Mesendoderm (in vitro differentiated cells): ENCODE results near the gene CTRB2.

Experiments
- DNase-seq: peaks from one replicate; pipeline ENCODE4 v3.0.0; 2013
- H2AK5ac ChIP-seq: 2 replicates; pipeline ENCODE4 v1.6.1; 2013; ENCODE audit warnings: low read length, inconsistent platforms
- H2BK120ac ChIP-seq: 2 replicates; pipeline ENCODE4 v1.6.1; 2013; ENCODE audit warnings: low read depth, mild to moderate bottlenecking, low read length, moderate library complexity, mixed read lengths
- H2BK15ac ChIP-seq: replicated peaks from 2 replicates; pipeline ENCODE4 v1.6.1; 2013; ENCODE audit warnings: low read depth, mild to moderate bottlenecking, moderate library complexity
- H2BK5ac ChIP-seq: 2 replicates; pipeline ENCODE4 v1.6.1; 2013; ENCODE audit warnings: low read length, inconsistent platforms
- H3K18ac ChIP-seq: 2 replicates; pipeline ENCODE4 v1.6.1; 2013; ENCODE audit warnings: mild to moderate bottlenecking, low read length, mixed read lengths
- H3K23ac ChIP-seq: one replicate; pipeline ENCODE4 v1.6.1; 2013; ENCODE audit warnings: low read length
- H3K27ac ChIP-seq: 2 replicates; pipeline ENCODE4 v1.5.1; 2013; ENCODE audit warnings: low read depth, mild to moderate bottlenecking, inconsistent platforms, low read length, moderate library complexity
- H3K27me3 ChIP-seq: 2 replicates; pipeline ENCODE4 v1.6.1; 2013; ENCODE audit warnings: low read length, control low read depth, mild to moderate bottlenecking, inconsistent platforms; ENCODE audit not compliant: insufficient read depth, poor library complexity
- H3K36me3 ChIP-seq: 2 replicates; pipeline ENCODE4 v1.6.1; 2013; ENCODE audit warnings: low read length, inconsistent platforms; ENCODE audit not compliant: control insufficient read depth, insufficient read depth
- H3K4ac ChIP-seq: one replicate; pipeline ENCODE4 v1.6.1; 2013; ENCODE audit warnings: low read depth, mild to moderate bottlenecking, low read length, moderate library complexity
- H3K4me1 ChIP-seq: 2 replicates; pipeline ENCODE4 v1.6.1; 2013; ENCODE audit warnings: low read depth, low read length, inconsistent platforms; ENCODE audit not compliant: control insufficient read depth
- H3K4me2 ChIP-seq: 2 replicates; pipeline ENCODE4 v1.6.1; 2013; ENCODE audit warnings: low read length
- H3K4me3 ChIP-seq: 2 replicates; pipeline ENCODE4 v1.5.1; 2013; ENCODE audit warnings: mild to moderate bottlenecking, low read length
- H3K56ac ChIP-seq: one replicate; pipeline ENCODE4 v1.6.1; 2013; ENCODE audit warnings: low read length
- H3K79me1 ChIP-seq: 2 replicates; pipeline ENCODE4 v1.6.1; 2013; ENCODE audit warnings: low read length, inconsistent platforms
- H3K79me2 ChIP-seq: 2 replicates; pipeline ENCODE4 v1.6.1; 2013; ENCODE audit warnings: mild to moderate bottlenecking, low read length; ENCODE audit not compliant: control insufficient read depth, insufficient read depth
- H3K9ac ChIP-seq: 2 replicates; pipeline ENCODE4 v1.6.1; 2013; ENCODE audit warnings: low read length, inconsistent platforms
- H4K5ac ChIP-seq: one replicate; pipeline ENCODE4 v1.6.1; 2013; ENCODE audit warnings: low read length
- H4K8ac ChIP-seq: one replicate; pipeline ENCODE4 v1.6.1; 2013; ENCODE audit warnings: low read depth, mild to moderate bottlenecking, control low read depth, low read length, moderate library complexity
- WGBS: extraction: QIAGEN DNeasy Blood & Tissue Kit; methylation state at CpG from one replicate; pipeline ENCODE4 v1.1.7; 2013; ENCODE audit warnings: low lambda C conversion rate, missing lambda C conversion rate; ENCODE audit not compliant: insufficient coverage; ENCODE audit errors: extremely low coverage; 5-methylcytosine and 5-hydroxymethylcytosine counted together

CTRB2 gene

GRCh38 chr16:75203667-75204409, 3.1 kb downstream of the CTRB2 start:
- no peak overlapping the region for H2BK5ac ChIP-seq
- no peak overlapping the region for H4K5ac ChIP-seq
- no peaks in the 10 kb centered on the region for H3K27me3 ChIP-seq
- H3K79me2 ChIP-seq = no peaks in the 10 kb centered on the region
- peak overlapping the region; percentile 72 for H3K4ac ChIP-seq
- no peak overlapping the region for H3K4me2 ChIP-seq
- H3K9ac ChIP-seq = no peak overlapping the region
- H3K27ac ChIP-seq = no peak overlapping the region
- peak overlapping the region; percentile 42 for H3K56ac ChIP-seq
- H2BK120ac ChIP-seq = no peak overlapping the region
- peak overlapping the region; percentile 45 for H3K23ac ChIP-seq
- H2AK5ac ChIP-seq = no peak overlapping the region
- H3K79me1 ChIP-seq = no peaks in the 10 kb centered on the region
- WGBS = no CpG with 5 or more reads among the region's 13 CpGs
- no peak overlapping the region for H2BK15ac ChIP-seq
- H3K36me3 ChIP-seq = no peaks in the 10 kb centered on the region
- peaks cover 4% of the 10 kb centered on the region for H3K4me1 ChIP-seq
- H4K8ac ChIP-seq = no peak overlapping the region
- no peak overlapping the region for H3K4me3 ChIP-seq
- DNase-seq = peak; percentile 72
- H3K18ac ChIP-seq = no peak overlapping the region

GRCh38 chr16:75203096-75203495, 3.9 kb downstream of the CTRB2 start:
- Histone ChIP-seq H3K56ac (peak overlapping the region; percentile 42), H3K4me1 (peaks cover 5% of the 10 kb centered on the region), H3K18ac (no peak overlapping the region), H3K27ac (no peak overlapping the region), H3K79me2 (no peaks in the 10 kb centered on the region), H3K27me3 (no peaks in the 10 kb centered on the region), H3K4me2 (no peak overlapping the region), H3K4me3 (no peak overlapping the region), H2BK15ac (no peak overlapping the region), H3K36me3 (no peaks in the 10 kb centered on the region), H2BK5ac (no peak overlapping the region), H3K4ac (no peak overlapping the region), H3K79me1 (no peaks in the 10 kb centered on the region), H2BK120ac (no peak overlapping the region), H4K5ac (no peak overlapping the region), H2AK5ac (no peak overlapping the region), H4K8ac (no peak overlapping the region), H3K9ac (no peak overlapping the region), H3K23ac (no peak overlapping the region)
- no CpG with 5 or more reads among the region's 12 CpGs for WGBS
- no peak for DNase-seq

GRCh38 chr16:75202069-75202590, 4.8 kb downstream of the CTRB2 start:
- Histone ChIP-seq H3K18ac (no peak overlapping the region), H3K4me1 (peaks cover 8% of the 10 kb centered on the region), H3K4me3 (no peak overlapping the region), H4K5ac (no peak overlapping the region), H3K27ac (no peak overlapping the region), H3K27me3 (no peaks in the 10 kb centered on the region), H3K36me3 (no peaks in the 10 kb centered on the region), H3K79me2 (no peaks in the 10 kb centered on the region), H2BK15ac (no peak overlapping the region), H3K23ac (no peak overlapping the region), H2BK120ac (no peak overlapping the region), H3K9ac (no peak overlapping the region), H3K4me2 (no peak overlapping the region), H2BK5ac (no peak overlapping the region), H3K4ac (no peak overlapping the region), H2AK5ac (no peak overlapping the region), H3K56ac (no peak overlapping the region), H4K8ac (no peak overlapping the region), H3K79me1 (no peaks in the 10 kb centered on the region)
- DNase-seq = no peak
- WGBS = no CpG with 5 or more reads among the region's 13 CpGs

- H3K27ac ChIP-seq = no peak overlapping the region
- DNase-seq = no peak
- no peak overlapping the region for H4K5ac ChIP-seq
- peak overlapping the region; percentile 31 for H3K56ac ChIP-seq
- no peaks in the 10 kb centered on the region for H3K36me3 ChIP-seq
- H2BK15ac ChIP-seq = no peak overlapping the region
- H2AK5ac ChIP-seq = no peak overlapping the region
- no peaks in the 10 kb centered on the region for H3K79me1 ChIP-seq
- no peak overlapping the region for H4K8ac ChIP-seq
- peaks cover 6% of the 10 kb centered on the region for H3K4me1 ChIP-seq
- H3K4ac ChIP-seq = no peak overlapping the region
- H3K27me3 ChIP-seq = no peaks in the 10 kb centered on the region
- H3K18ac ChIP-seq = no peak overlapping the region
- H3K4me3 ChIP-seq = no peak overlapping the region
- no peak overlapping the region for H2BK120ac ChIP-seq
- H3K23ac ChIP-seq = peak overlapping the region; percentile 4
- H3K79me2 ChIP-seq = no peaks in the 10 kb centered on the region
- H3K9ac ChIP-seq = no peak overlapping the region
- H2BK5ac ChIP-seq = no peak overlapping the region
- H3K4me2 ChIP-seq = no peak overlapping the region
- WGBS = no CpG with 5 or more reads among the region's 18 CpGs
These were observed 8.8 kb downstream of the CTRB2 start for GRCh38 chr16:75198135-75198600.

GRCh38 chr16:75197522-75198134, 9.3 kb downstream of the CTRB2 start:
- H3K4me3 ChIP-seq = no peak overlapping the region

More at GRCh38 chr16:75197522-75198134, 9.3 kb downstream of the CTRB2 start:
- Histone ChIP-seq H3K18ac (no peak overlapping the region), H3K56ac (peak overlapping the region; percentile 31), H3K4ac (no peak overlapping the region), H4K8ac (no peak overlapping the region), H3K4me1 (peaks cover 4% of the 10 kb centered on the region), H3K79me2 (no peaks in the 10 kb centered on the region), H2BK15ac (no peak overlapping the region), H3K23ac (peak overlapping the region; percentile 4), H3K27ac (no peak overlapping the region), H3K9ac (no peak overlapping the region), H2AK5ac (no peak overlapping the region), H3K4me2 (no peak overlapping the region), H3K36me3 (no peaks in the 10 kb centered on the region), H3K79me1 (no peaks in the 10 kb centered on the region), H2BK120ac (no peak overlapping the region), H4K5ac (no peak overlapping the region), H2BK5ac (no peak overlapping the region), H3K27me3 (no peaks in the 10 kb centered on the region)
- no CpG with 5 or more reads among the region's 14 CpGs for WGBS
- peak; percentile 40 for DNase-seq
